HCT116 (cell line): ENCODE data around the gene PLD5. TPM values are rescaled to one million over a fixed set of nuclear protein-coding genes. Genes with fewer than 3 reads are reported as not detected.

Source experiments
- ATAC-seq: fragments of 200-7000 bp; cut with Tn5 transposase; 2 replicates; pipeline ENCODE4 v1.9.1; 2020; ENCODE audit warnings: mild to moderate bottlenecking, moderate library complexity
- BruUV-seq: library from RNA; stranded (reverse); fragments of 400-500 nt; replicated peaks from 2 replicates; lab custom pipeline; 2021; lab: Mats Ljungman, UMichigan
- CTCF ChIA-PET: fragments of 300-600 bp; sonication (Branson Sonifier 250); formaldehyde crosslinking; loops from one replicate; lab custom pipeline; 2021; ENCODE audit warnings: antibody characterized with exemption; lab: Charles Lee
- POLR2A ChIA-PET: fragments of 300-600, 350-600 bp; sonication (Branson Sonifier 250); formaldehyde crosslinking; loops from one replicate; lab custom pipeline; 2021; ENCODE audit warnings: antibody characterized with exemption; lab: Charles Lee
- RAD21 ChIA-PET, 2 experiments: fragments of 300-600 bp; sonication (Branson Sonifier 250); formaldehyde crosslinking; loops; one replicate each; lab custom pipeline; 2023; ENCODE audit warnings: low total read pairs in 2 of 2; ENCODE audit not compliant: uncharacterized antibody in 2 of 2, unreplicated experiment in 2 of 2, low non-redundant PET in 1 of 2; lab: Charles Lee
- DNase-seq: peaks from one replicate; pipeline ENCODE4 v3.0.0-alpha.2; 2010; ENCODE audit warnings: low read depth, low spot score
- H2AFZ ChIP-seq: fragments of 200-600 bp; shearing (Covaris generic), sonication (generic); 2 replicates; pipeline ENCODE4 v1.6.1; 2017; ENCODE audit warnings: low read depth, mixed run types, mixed read lengths, antibody characterized with exemption, low read length; ENCODE audit not compliant: poor library complexity, severe bottlenecking
- H3K27ac ChIP-seq: 2 replicates; pipeline ENCODE4 v1.5.1; 2012; ENCODE audit warnings: low read depth, low read length
- H3K27me3 ChIP-seq: fragments of 200-600 bp; sonication (generic); 2 replicates; pipeline ENCODE4 v1.6.1; 2016; ENCODE audit warnings: mixed run types, low read length, mixed read lengths; ENCODE audit not compliant: insufficient read depth
- H3K36me3 ChIP-seq, 2 experiments: fragments of 200-500 bp in 1 of 2; fragments of 200-600 bp in 1 of 2; sonication (Bioruptor generic) in 1 of 2; sonication (generic) in 1 of 2; 2 replicates each; pipeline versions ENCODE4 v1.5.1 to v1.6.1; 2014 to 2016; ENCODE audit warnings: low read length in 2 of 2, inconsistent platforms in 1 of 2, mixed read lengths in 1 of 2, mixed run types in 1 of 2; ENCODE audit not compliant: insufficient read depth in 2 of 2, control insufficient read depth in 1 of 2
- H3K4me1 ChIP-seq, 2 experiments: fragments of 200-600 bp in 1 of 2; sonication (generic) in 1 of 2; 2 replicates each; pipeline versions ENCODE4 v1.5.1 to v1.6.1; 2012 to 2017; ENCODE audit warnings: low read length in 2 of 2, inconsistent platforms in 1 of 2, mild to moderate bottlenecking in 1 of 2, mixed read lengths in 1 of 2, mixed run types in 1 of 2, moderate library complexity in 1 of 2; ENCODE audit not compliant: insufficient read depth in 2 of 2, control insufficient read depth in 1 of 2
- H3K4me2 ChIP-seq: fragments of 200-600 bp; sonication (generic); 2 replicates; pipeline ENCODE4 v1.6.1; 2017; ENCODE audit warnings: mixed run types, low read length, mixed read lengths
- H3K4me3 ChIP-seq, 2 experiments: fragments of 200-600 bp in 1 of 2; sonication (generic) in 1 of 2; replicated peaks in 1 of 2; 2 replicates each; pipeline ENCODE4 v1.5.1; 2011 to 2016; ENCODE audit warnings: low read length in 2 of 2, control low read depth in 1 of 2, low read depth in 1 of 2, mild to moderate bottlenecking in 1 of 2, mixed read lengths in 1 of 2, mixed run types in 1 of 2
- H3K79me2 ChIP-seq: fragments of 200-600 bp; sonication (generic); 2 replicates; pipeline ENCODE4 v1.6.1; 2017; ENCODE audit warnings: mild to moderate bottlenecking, mixed run types, low read length, moderate library complexity, mixed read lengths; ENCODE audit not compliant: insufficient read depth
- H3K9ac ChIP-seq: fragments of 200-600 bp; sonication (generic); 2 replicates; pipeline ENCODE4 v1.6.1; 2016; ENCODE audit warnings: low read length, mixed read lengths
- H3K9me2 ChIP-seq: fragments of 200-600 bp; sonication (generic), shearing (Covaris generic); 2 replicates; pipeline ENCODE4 v1.6.1; 2017; ENCODE audit warnings: mixed run types, mild to moderate bottlenecking, moderate library complexity; ENCODE audit not compliant: insufficient read depth
- H3K9me3 ChIP-seq, 2 experiments: fragments of 200-500 bp in 1 of 2; fragments of 200-600 bp in 1 of 2; sonication (Bioruptor generic) in 1 of 2; sonication (generic) in 1 of 2; 2 replicates each; pipeline ENCODE4 v1.6.1; 2014 to 2017; ENCODE audit warnings: low read length in 2 of 2, mixed read lengths in 2 of 2, inconsistent platforms in 1 of 2, low read depth in 1 of 2, mild to moderate bottlenecking in 1 of 2, mixed run types in 1 of 2, moderate library complexity in 1 of 2; ENCODE audit not compliant: control insufficient read depth in 1 of 2, insufficient read depth in 1 of 2
- H4K20me1 ChIP-seq: fragments of 200-600 bp; sonication (generic), shearing (Covaris generic); 2 replicates; pipeline ENCODE4 v1.6.1; 2017; ENCODE audit warnings: mixed run types, mild to moderate bottlenecking, moderate library complexity; ENCODE audit not compliant: insufficient read depth
- CTCF ChIP-seq, 3 experiments: fragments of 200-600 bp in 1 of 3; sonication (generic) in 1 of 3; IDR thresholded peaks in 2 of 3; conservative IDR thresholded peaks in 1 of 3; 2 replicates each; pipeline ENCODE4 v1.5.1; 2012 to 2017; ENCODE audit warnings: low read depth in 2 of 3, low read length in 2 of 3, antibody characterized with exemption in 1 of 3, borderline replicate concordance in 1 of 3, control low read depth in 1 of 3, mild to moderate bottlenecking in 1 of 3, mixed read lengths in 1 of 3, mixed run types in 1 of 3, moderate library complexity in 1 of 3; ENCODE audit not compliant: insufficient read depth in 1 of 3
- EGR1 ChIP-seq: IDR thresholded peaks from 2 replicates; pipeline ENCODE4 v1.6.1; 2012; ENCODE audit warnings: low read depth
- EZH2 ChIP-seq: fragments of 200-600 bp; sonication (generic); IDR thresholded peaks from 2 replicates; pipeline ENCODE4 v1.6.1; 2017; ENCODE audit warnings: antibody characterized with exemption, mixed run types
- EZH2phosphoT487 ChIP-seq: fragments of 200-600 bp; IDR thresholded peaks from 2 replicates; pipeline ENCODE4 v1.6.1; 2018; ENCODE audit warnings: antibody characterized with exemption, borderline replicate concordance
- JUND ChIP-seq: IDR thresholded peaks from 2 replicates; pipeline ENCODE4 v1.6.1; 2012
- POLR2A ChIP-seq: IDR thresholded peaks from 2 replicates; pipeline ENCODE4 v1.7.0; 2011; ENCODE audit warnings: borderline replicate concordance; ENCODE audit not compliant: insufficient read depth, insufficient read length; ENCODE audit errors: extremely low read depth
- RAD21 ChIP-seq: IDR thresholded peaks from 2 replicates; pipeline ENCODE4 v1.6.1; 2012; ENCODE audit warnings: low read depth, mild to moderate bottlenecking
- SP1 ChIP-seq: IDR thresholded peaks from 2 replicates; pipeline ENCODE4 v1.6.1; 2012; ENCODE audit warnings: low read depth
- SRF ChIP-seq: IDR thresholded peaks from 2 replicates; pipeline ENCODE4 v1.6.1; 2012; ENCODE audit warnings: low read depth
- TCF7L2 ChIP-seq: IDR thresholded peaks from 2 replicates; pipeline ENCODE4 v1.7.0; 2011; ENCODE audit warnings: borderline replicate concordance, inconsistent platforms; ENCODE audit not compliant: insufficient read depth, insufficient read length; ENCODE audit errors: extremely low read depth
- YY1 ChIP-seq: IDR thresholded peaks from 2 replicates; pipeline ENCODE4 v1.6.1; 2011; ENCODE audit warnings: low read length, low read depth, moderate library complexity, mild to moderate bottlenecking; ENCODE audit not compliant: insufficient replicate concordance; ENCODE audit errors: extremely low read depth
- ZBTB33 ChIP-seq: IDR thresholded peaks from 2 replicates; pipeline ENCODE4 v1.6.1; 2011; ENCODE audit warnings: mild to moderate bottlenecking, low read length, moderate library complexity; ENCODE audit not compliant: insufficient replicate concordance; ENCODE audit errors: extremely low read depth
- ZFX ChIP-seq: fragments of 450-650 bp; IDR thresholded peaks from 2 replicates; pipeline ENCODE4 v1.6.1; 2017
- ZNF274 ChIP-seq: fragments of 200-500 bp; sonication (Bioruptor generic); IDR thresholded peaks from 2 replicates; pipeline ENCODE4 v1.6.1; 2014; ENCODE audit warnings: mild to moderate bottlenecking, low read depth, low read length, inconsistent platforms
- intact Hi-C: fragments of 100-400 bp; cut with micrococcal nuclease; formaldehyde crosslinking; loops from 2 replicates; pipeline ENCODE4 v1.10.0; 2022
- total RNA-seq: library from RNA; stranded (reverse); gene quantifications from one replicate; pipeline ENCODE4 v1.2.1, GENCODE V29; 2021; ENCODE audit not compliant: unreplicated experiment

The PLD5 gene
- total RNA-seq, 1 experiment from 2014 or later, result not detected

- Histone ChIP-seq H3K27me3 (no peaks in the 10 kb centered on the region), H3K27ac (no peak overlapping the region), H3K9ac (no peak overlapping the region), H3K36me3 (no peaks in the 10 kb centered on the region), H3K4me1 (no peaks in the 10 kb centered on the region), H3K4me2 (no peak overlapping the region), H3K9me2 (no peaks in the 10 kb centered on the region), H3K79me2 (no peaks in the 10 kb centered on the region), H4K20me1 (no peaks in the 10 kb centered on the region), H3K9me3 (no peaks in the 10 kb centered on the region)
- POLR2A ChIA-PET, result no interaction called here
- intact Hi-C loops, result no loop called here
- no TSS peak for BruUV-seq
- TF ChIP-seq EZH2phosphoT487, result no peak
- TF ChIP-seq SRF, result no peak
- TF ChIP-seq ZBTB33, result no peak
- TF ChIP-seq ZFX, result no peak
- TF ChIP-seq POLR2A, result no peak
- no peak for TF ChIP-seq TCF7L2
- no peak for TF ChIP-seq YY1
- no peak for TF ChIP-seq EGR1
- no peak for TF ChIP-seq SP1
- no peak for TF ChIP-seq JUND
- TF ChIP-seq CTCF (IDR thresholded peaks at IDR 0.05 in 2 of 3, conservative IDR thresholded peaks at IDR 0.05 in 1 of 3; ENCODE audit: borderline replicate concordance in 1 of 3, insufficient read depth in 1 of 3, low read depth in 2 of 3, low read length in 2 of 3), result no peak
- no peak for TF ChIP-seq RAD21
- TF ChIP-seq ZNF274, result no peak
- no peak for TF ChIP-seq EZH2
- TF ChIP-seq, all 23 proteins: peak for 0
- Histone ChIP-seq H3K4me3 (no peak overlapping the region), H2AFZ (no peak overlapping the region)
- DNase-seq (no peak), ATAC-seq (no peak)
- ChIA-PET RAD21 (no interaction called here), CTCF (no interaction called here)
These were observed 22.6 kb upstream of the PLD5 start for GRCh38 chr1:242546849-242547729.
